Astrocyte of the spinal cord (primary cell): ENCODE measurements around the gene SYNPO2.
"Not testable (repeated sequence)": the region's sequence is repeated elsewhere in the genome, so short reads cannot be mapped to it uniquely, and the experiment has no call there.

ENCODE experiments used
- DNase-seq: peaks from one replicate; pipeline ENCODE4 v3.0.0; 2011; ENCODE audit warnings: low read depth, low spot score
- H3K4me3 ChIP-seq: 2 replicates; pipeline ENCODE4 v1.5.1; 2011; ENCODE audit warnings: low read depth, mild to moderate bottlenecking, low read length, moderate library complexity
- CTCF ChIP-seq: IDR thresholded peaks from 2 replicates; pipeline ENCODE4 v1.5.1; 2012; ENCODE audit warnings: low read depth, mild to moderate bottlenecking, low read length, inconsistent platforms
- in situ Hi-C: cut with HindIII; loops from 2 replicates; pipeline ENCODE4 v1.10.0; 2017; ENCODE audit warnings: low sequenced_read_pairs

SYNPO2 gene

DNA sequence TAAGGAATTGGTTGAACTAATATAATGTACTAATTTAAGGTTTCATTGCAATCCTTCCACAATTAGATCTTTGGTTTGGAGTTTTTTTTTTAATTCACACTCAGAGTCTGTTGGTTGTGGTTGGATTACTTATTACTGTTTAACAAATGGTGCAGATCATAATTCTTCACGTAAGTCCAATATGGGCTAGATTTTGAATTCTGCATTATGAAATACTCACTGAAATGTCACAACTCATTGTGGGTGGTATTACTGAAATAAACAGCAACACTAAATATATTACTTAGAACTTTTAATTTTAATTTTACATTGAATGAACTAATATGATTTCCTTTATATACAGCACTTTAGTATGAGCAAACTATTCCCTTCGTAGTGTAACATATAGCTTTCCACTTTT lies 152.7 kb downstream of the SYNPO2 start:
- no peak for TF ChIP-seq CTCF
- in situ Hi-C loops: no loop called here
- no peak for DNase-seq
- no peak overlapping the region for H3K4me3 ChIP-seq

DNA sequence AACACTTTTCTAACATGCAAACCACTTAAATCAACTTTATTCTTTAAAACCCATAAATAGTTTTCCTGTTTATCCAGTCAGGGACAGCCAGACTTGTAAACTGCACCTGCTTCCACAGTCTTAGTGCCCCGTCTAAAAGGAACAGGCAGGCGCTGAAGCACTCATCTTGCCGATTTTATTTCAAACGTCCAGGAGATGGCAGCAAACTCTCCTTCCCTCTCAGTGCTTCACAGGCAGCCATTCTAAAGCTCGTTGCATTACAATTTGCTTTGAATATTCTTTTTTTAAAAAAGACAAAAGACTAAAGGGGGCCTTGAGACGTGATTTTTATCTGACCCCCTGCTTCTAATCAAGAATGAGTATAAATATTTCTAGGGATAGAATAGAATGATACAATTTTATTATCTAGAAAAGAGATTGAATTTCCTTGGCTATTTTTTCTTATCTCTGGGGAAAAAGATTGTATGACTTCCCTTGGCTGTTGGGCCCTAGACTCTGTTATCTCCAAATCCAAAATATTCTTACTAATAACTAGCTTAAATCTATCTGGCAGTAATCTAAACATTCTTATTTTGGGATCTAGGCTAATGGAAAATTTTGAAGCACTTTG lies 153.4 kb downstream of the SYNPO2 start:
- peak; percentile 66 for TF ChIP-seq CTCF
- H3K4me3 ChIP-seq: no peak overlapping the region
- DNase-seq: peak; percentile 79
- in situ Hi-C loops: no loop called here

DNA sequence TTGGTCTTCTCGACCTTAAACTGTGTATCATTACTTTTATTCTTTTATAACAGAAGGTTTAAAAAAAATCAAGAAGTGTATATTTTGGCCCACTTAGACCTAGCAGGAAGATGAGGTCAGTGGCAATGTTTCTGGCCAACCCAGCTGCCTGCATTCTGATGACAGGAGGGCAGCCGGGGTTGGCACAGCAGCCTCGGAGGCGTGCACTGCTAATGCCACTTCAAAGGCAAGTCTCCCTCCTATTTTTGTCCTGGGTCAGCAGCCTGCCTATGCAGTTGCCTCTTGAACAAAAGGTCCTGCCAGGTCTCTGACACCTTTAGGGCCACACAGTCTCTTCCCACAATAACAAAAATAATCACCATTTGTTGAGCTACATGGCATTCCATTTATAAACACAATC lies 157.6 kb downstream of the SYNPO2 start:
- no peak for TF ChIP-seq CTCF
- in situ Hi-C loops: no loop called here
- no peak overlapping the region for H3K4me3 ChIP-seq
- DNase-seq: no peak

GRCh38 chr4:119047059-119047458 lies 158.4 kb downstream of the SYNPO2 start:
- H3K4me3 ChIP-seq, DNase-seq, in situ Hi-C loops: not testable (repeated sequence)

DNA sequence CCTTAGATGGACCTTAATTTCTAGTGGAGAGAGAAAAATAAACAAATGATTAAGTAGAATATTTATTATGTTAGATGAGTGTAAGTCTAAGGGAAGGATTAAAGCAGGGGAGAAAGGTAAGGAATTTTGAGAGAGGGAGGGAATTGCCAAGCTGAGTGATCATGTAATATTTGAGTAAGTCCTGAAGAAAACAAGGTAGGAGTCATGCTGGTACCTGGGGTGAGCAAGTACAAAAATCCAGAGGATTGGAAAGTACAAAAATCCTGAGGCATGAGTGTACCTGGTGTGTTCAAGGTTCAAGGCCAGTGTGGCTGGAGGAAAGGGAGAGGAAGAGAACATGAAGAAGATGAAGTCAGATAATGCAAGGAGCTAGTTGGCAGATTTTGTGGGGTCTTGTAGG lies 159.8 kb downstream of the SYNPO2 start:
- DNase-seq: no peak
- no peak overlapping the region for H3K4me3 ChIP-seq
- in situ Hi-C loops: no loop called here
- no peak for TF ChIP-seq CTCF

DNA sequence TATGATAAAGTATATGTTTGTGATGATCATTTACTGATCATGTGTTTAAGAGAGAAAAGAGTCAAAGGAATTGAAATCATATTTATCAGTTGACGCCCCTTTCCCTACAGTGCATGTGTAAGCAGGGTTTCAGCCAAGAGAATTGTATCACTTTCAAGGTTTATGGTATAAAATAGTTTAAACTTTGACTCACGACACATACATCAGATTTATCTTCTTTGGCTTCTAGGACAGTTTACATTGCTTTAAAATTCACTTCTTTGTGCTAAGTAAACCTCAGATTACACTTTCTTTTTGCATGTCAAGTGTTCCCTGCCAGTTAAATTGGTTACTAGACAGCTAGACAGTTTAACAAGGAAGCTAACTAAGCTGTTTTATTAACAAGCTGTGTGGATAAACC lies 160.7 kb downstream of the SYNPO2 start:
- in situ Hi-C loops: no loop called here

More for the DNA sequence above, 160.7 kb downstream of the SYNPO2 start:
- no peak for TF ChIP-seq CTCF
- H3K4me3 ChIP-seq: no peak overlapping the region
- no peak for DNase-seq
